GM12875 (cell line): ENCODE results near the gene BNIP2.

ENCODE experiments used
- H3K4me3 ChIP-seq: one replicate; pipeline ENCODE4 v1.5.1; 2011; ENCODE audit warnings: low read depth, low read length, control low read depth
- TF ChIP-seq, protein P1 (sequence below): IDR thresholded peaks from 2 replicates; pipeline ENCODE4 v1.5.1; 2011; ENCODE audit warnings: low read depth, mild to moderate bottlenecking, control low read depth, inconsistent platforms, low read length, moderate library complexity, borderline replicate concordance; ENCODE audit not compliant: insufficient read depth

BNIP2 gene

DNA sequence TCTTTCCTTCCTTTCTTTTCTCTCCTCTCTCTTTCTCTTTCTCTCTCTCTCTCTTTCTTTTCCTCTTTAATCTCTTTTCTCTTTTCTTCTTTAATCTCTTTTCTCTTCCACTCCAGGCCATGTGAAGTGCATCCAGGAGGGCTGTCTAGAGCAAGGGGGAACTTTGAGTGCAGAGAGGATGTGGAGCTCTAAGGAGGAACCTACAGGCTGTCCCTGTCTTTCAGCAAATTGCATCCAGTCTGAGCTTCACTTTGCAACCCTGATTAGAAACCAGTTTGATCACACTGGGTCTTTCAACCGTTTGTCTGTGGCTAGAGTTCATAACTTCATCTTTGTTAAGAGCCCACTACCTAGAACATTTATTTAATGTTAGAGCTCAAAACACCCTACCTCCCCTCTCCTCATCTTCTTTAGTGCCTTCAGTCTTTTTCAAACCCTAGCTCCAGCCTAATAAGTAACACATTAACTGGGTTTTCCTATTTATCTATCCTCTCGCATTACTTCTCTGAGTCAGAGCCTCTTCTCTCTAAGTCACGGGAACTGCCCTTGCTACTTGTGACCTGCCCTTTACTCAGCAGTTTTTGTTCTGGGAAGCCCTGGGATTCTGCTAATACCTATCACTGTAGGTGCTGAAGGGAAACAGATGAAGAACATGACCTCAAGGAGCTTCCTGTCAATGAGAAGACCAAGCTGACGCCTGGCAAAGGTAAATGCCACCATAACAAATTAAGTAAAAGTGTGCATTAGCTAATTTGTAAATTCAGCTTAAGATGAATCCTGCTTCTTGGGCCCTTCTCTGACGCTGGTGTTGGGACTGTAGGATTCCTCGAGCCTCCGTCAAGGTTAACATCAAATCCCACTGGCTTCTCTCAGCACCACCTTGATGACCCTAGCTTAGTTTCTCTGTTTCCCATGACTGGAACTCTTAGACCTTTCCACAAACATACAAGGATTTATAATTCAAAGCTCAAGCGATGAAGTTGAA is 77.6 kb downstream of the BNIP2 start, which contains the start of gene GCNT3:
GCNT3 (plus strand) TSS at position 508 of the 985 bp plus-strand sequence. CDS start 6,456 bp downstream, outside the sequence.
- no peak within 1 kb of the TSS for H3K4me3 ChIP-seq
- TF ChIP-seq, protein P1, sequence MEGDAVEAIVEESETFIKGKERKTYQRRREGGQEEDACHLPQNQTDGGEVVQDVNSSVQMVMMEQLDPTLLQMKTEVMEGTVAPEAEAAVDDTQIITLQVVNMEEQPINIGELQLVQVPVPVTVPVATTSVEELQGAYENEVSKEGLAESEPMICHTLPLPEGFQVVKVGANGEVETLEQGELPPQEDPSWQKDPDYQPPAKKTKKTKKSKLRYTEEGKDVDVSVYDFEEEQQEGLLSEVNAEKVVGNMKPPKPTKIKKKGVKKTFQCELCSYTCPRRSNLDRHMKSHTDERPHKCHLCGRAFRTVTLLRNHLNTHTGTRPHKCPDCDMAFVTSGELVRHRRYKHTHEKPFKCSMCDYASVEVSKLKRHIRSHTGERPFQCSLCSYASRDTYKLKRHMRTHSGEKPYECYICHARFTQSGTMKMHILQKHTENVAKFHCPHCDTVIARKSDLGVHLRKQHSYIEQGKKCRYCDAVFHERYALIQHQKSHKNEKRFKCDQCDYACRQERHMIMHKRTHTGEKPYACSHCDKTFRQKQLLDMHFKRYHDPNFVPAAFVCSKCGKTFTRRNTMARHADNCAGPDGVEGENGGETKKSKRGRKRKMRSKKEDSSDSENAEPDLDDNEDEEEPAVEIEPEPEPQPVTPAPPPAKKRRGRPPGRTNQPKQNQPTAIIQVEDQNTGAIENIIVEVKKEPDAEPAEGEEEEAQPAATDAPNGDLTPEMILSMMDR = no peak

GRCh38 chr15:59609730-59610712 is 79.1 kb downstream of the BNIP2 start:
- TF ChIP-seq, protein P1 = no peak
- no peak overlapping the region for H3K4me3 ChIP-seq
